ENCODE results near the gene ANXA11.

GRCh38 chr10:80171248-80171660, 34.1 kb downstream of the ANXA11 start:
- TF ChIP-seq, protein P1, sequence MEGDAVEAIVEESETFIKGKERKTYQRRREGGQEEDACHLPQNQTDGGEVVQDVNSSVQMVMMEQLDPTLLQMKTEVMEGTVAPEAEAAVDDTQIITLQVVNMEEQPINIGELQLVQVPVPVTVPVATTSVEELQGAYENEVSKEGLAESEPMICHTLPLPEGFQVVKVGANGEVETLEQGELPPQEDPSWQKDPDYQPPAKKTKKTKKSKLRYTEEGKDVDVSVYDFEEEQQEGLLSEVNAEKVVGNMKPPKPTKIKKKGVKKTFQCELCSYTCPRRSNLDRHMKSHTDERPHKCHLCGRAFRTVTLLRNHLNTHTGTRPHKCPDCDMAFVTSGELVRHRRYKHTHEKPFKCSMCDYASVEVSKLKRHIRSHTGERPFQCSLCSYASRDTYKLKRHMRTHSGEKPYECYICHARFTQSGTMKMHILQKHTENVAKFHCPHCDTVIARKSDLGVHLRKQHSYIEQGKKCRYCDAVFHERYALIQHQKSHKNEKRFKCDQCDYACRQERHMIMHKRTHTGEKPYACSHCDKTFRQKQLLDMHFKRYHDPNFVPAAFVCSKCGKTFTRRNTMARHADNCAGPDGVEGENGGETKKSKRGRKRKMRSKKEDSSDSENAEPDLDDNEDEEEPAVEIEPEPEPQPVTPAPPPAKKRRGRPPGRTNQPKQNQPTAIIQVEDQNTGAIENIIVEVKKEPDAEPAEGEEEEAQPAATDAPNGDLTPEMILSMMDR (IDR thresholded peaks at IDR 0.05; ENCODE audit: borderline replicate concordance, extremely low read depth, low read length, poor library complexity, severe bottlenecking), result no peak
- TF ChIP-seq EZH2 (IDR thresholded peaks at IDR 0.05; ENCODE audit: borderline replicate concordance, low read depth, low read length, severe bottlenecking), result no peak

All from DND-41 (cell line).